Muscle of leg (tissue), 11 donors: Measurements from ENCODE around the gene PTPRG. TPM values are rescaled to one million over a fixed set of nuclear protein-coding genes. Genes with fewer than 3 reads are reported as not detected.

Source experiments
- DNase-seq: peaks from one replicate; pipeline ENCODE4 v3.0.0; 2013
- H3K27ac ChIP-seq: one replicate; pipeline ENCODE4 v1.5.1; 2013; ENCODE audit warnings: mild to moderate bottlenecking, low read length, control low read depth
- H3K27me3 ChIP-seq: one replicate; pipeline ENCODE4 v1.6.1; 2013; ENCODE audit warnings: low read length; ENCODE audit not compliant: control insufficient read depth, insufficient read depth
- H3K36me3 ChIP-seq: one replicate; pipeline ENCODE4 v1.6.1; 2013; ENCODE audit warnings: low read length; ENCODE audit not compliant: control insufficient read depth, insufficient read depth
- H3K4me1 ChIP-seq: one replicate; pipeline ENCODE4 v1.6.1; 2013; ENCODE audit warnings: low read length; ENCODE audit not compliant: control insufficient read depth, insufficient read depth
- H3K4me3 ChIP-seq: one replicate; pipeline ENCODE4 v1.5.1; 2013; ENCODE audit warnings: low read length, control low read depth
- H3K9me3 ChIP-seq: replicated peaks from 2 replicates; pipeline ENCODE4 v1.6.1; 2013; ENCODE audit warnings: low read depth, low read length; ENCODE audit not compliant: control insufficient read depth
- WGBS: methylation state at CpG from one replicate; pipeline ENCODE4 v1.1.5; 2013; ENCODE audit warnings: missing lambda C conversion rate; ENCODE audit not compliant: insufficient coverage; 5-methylcytosine and 5-hydroxymethylcytosine counted together
- polyA plus RNA-seq, 8 donors: library from polyadenylated mRNA; unstranded; fragments of 120-200 nt; gene quantifications; one replicate each; pipeline versions ENCODE4 v1.2.1 to v1.2.3, GENCODE V29; 2013; ENCODE audit warnings: inconsistent platforms in 1 of 8, low replicate concordance in 1 of 8; ENCODE audit not compliant: insufficient read length in 8 of 8, insufficient read depth in 1 of 8
- total RNA-seq: library from RNA; stranded (reverse); fragments of 120-200 nt; gene quantifications from one replicate; pipeline ENCODE4 v1.2.4, GENCODE V29; 2013

The PTPRG gene
- total and polyA plus RNA-seq, 9 donors: 15.7 to 45.7 (median 30.8) TPM

GRCh38 chr3:61628636-61629035, 67.3 kb downstream of the PTPRG start:
- Histone ChIP-seq H3K4me3 (no peak overlapping the region), H3K4me1 (no peaks in the 10 kb centered on the region), H3K36me3 (peaks cover 3% of the 10 kb centered on the region), H3K9me3 (no peaks in the 10 kb centered on the region), H3K27me3 (no peaks in the 10 kb centered on the region), H3K27ac (no peak overlapping the region)
- no peak for DNase-seq
- WGBS: 50% methylated on average over 1 of the region's 3 CpGs

- no peaks in the 10 kb centered on the region for H3K36me3 ChIP-seq
- WGBS: 100% methylated on average over 2 of the region's 4 CpGs
- H3K9me3 ChIP-seq: no peaks in the 10 kb centered on the region
- no peak overlapping the region for H3K27ac ChIP-seq
- no peak for DNase-seq
- no peaks in the 10 kb centered on the region for H3K27me3 ChIP-seq
- H3K4me1 ChIP-seq: peaks cover 2% of the 10 kb centered on the region
- H3K4me3 ChIP-seq: no peak overlapping the region
These were observed 68.1 kb downstream of the PTPRG start for GRCh38 chr3:61629442-61629841.

- no CpG with 5 or more reads among the region's 2 CpGs for WGBS
- no peaks in the 10 kb centered on the region for H3K36me3 ChIP-seq
- no peaks in the 10 kb centered on the region for H3K27me3 ChIP-seq
- H3K9me3 ChIP-seq: no peaks in the 10 kb centered on the region
- no peak for DNase-seq
- H3K4me1 ChIP-seq: peaks cover 3% of the 10 kb centered on the region
- H3K4me3 ChIP-seq: no peak overlapping the region
- no peak overlapping the region for H3K27ac ChIP-seq
These were observed 69.9 kb downstream of the PTPRG start for GRCh38 chr3:61631108-61631769.

GRCh38 chr3:61632568-61633175, 71.3 kb downstream of the PTPRG start:
- H3K4me3 ChIP-seq: no peak overlapping the region
- H3K27ac ChIP-seq: no peak overlapping the region
- H3K4me1 ChIP-seq: peaks cover 7% of the 10 kb centered on the region
- H3K9me3 ChIP-seq: no peaks in the 10 kb centered on the region
- WGBS: 100% methylated on average over 2 of the region's 2 CpGs
- H3K36me3 ChIP-seq: no peaks in the 10 kb centered on the region
- no peak for DNase-seq
- no peaks in the 10 kb centered on the region for H3K27me3 ChIP-seq

- Histone ChIP-seq H3K27ac (no peak overlapping the region), H3K27me3 (no peaks in the 10 kb centered on the region), H3K36me3 (no peaks in the 10 kb centered on the region), H3K9me3 (no peaks in the 10 kb centered on the region), H3K4me3 (no peak overlapping the region), H3K4me1 (peaks cover 7% of the 10 kb centered on the region)
- DNase-seq: peak; percentile 45
- 50% methylated on average over 1 of the region's 3 CpGs for WGBS
These were observed 73.3 kb downstream of the PTPRG start for GRCh38 chr3:61634678-61635077.

GRCh38 chr3:61637088-61638051, 76.0 kb downstream of the PTPRG start:
- no peaks in the 10 kb centered on the region for H3K9me3 ChIP-seq
- H3K36me3 ChIP-seq: no peaks in the 10 kb centered on the region
- H3K27ac ChIP-seq: no peak overlapping the region
- peaks cover 7% of the 10 kb centered on the region for H3K4me1 ChIP-seq
- 46% methylated on average over 9 of the region's 16 CpGs for WGBS
- H3K4me3 ChIP-seq: no peak overlapping the region
- no peaks in the 10 kb centered on the region for H3K27me3 ChIP-seq
- DNase-seq: peak; percentile 41

GRCh38 chr3:61638741-61639140, 77.4 kb downstream of the PTPRG start:
- Histone ChIP-seq H3K36me3 (no peaks in the 10 kb centered on the region), H3K4me1 (peaks cover 7% of the 10 kb centered on the region), H3K4me3 (no peak overlapping the region), H3K27ac (no peak overlapping the region), H3K9me3 (no peaks in the 10 kb centered on the region), H3K27me3 (no peaks in the 10 kb centered on the region)
- no peak for DNase-seq
- no CpG with 5 or more reads among the region's 1 CpG for WGBS

- Histone ChIP-seq H3K4me3 (no peak overlapping the region), H3K9me3 (peaks cover under 1% of the 10 kb centered on the region), H3K27me3 (no peaks in the 10 kb centered on the region), H3K4me1 (peaks cover 4% of the 10 kb centered on the region), H3K27ac (no peak overlapping the region), H3K36me3 (no peaks in the 10 kb centered on the region)
- no CpG with 5 or more reads among the region's 2 CpGs for WGBS
- DNase-seq: no peak
These were observed 78.6 kb downstream of the PTPRG start for GRCh38 chr3:61639991-61640390.

GRCh38 chr3:61645148-61645547, 83.8 kb downstream of the PTPRG start:
- Histone ChIP-seq H3K4me1 (peaks cover 10% of the 10 kb centered on the region), H3K9me3 (peaks cover 5% of the 10 kb centered on the region), H3K36me3 (no peaks in the 10 kb centered on the region), H3K27me3 (no peaks in the 10 kb centered on the region), H3K4me3 (no peak overlapping the region), H3K27ac (no peak overlapping the region)
- 80% methylated on average over 1 of the region's 2 CpGs for WGBS
- DNase-seq: no peak

- Histone ChIP-seq H3K27me3 (no peaks in the 10 kb centered on the region), H3K4me3 (no peak overlapping the region), H3K27ac (peak overlapping the region; percentile 71), H3K9me3 (peaks cover 5% of the 10 kb centered on the region), H3K36me3 (no peaks in the 10 kb centered on the region), H3K4me1 (peaks cover 11% of the 10 kb centered on the region)
- WGBS: 50% methylated on average over 1 of the region's 1 CpG
- DNase-seq: no peak
These were observed 85.0 kb downstream of the PTPRG start for GRCh38 chr3:61646360-61646759.
